CD4-positive, alpha-beta T cell treated with Interleukin-6 for 4 hours (primary cell): ENCODE data around the gene CD48.

Source experiments
- DNase-seq: peaks from one replicate; pipeline ENCODE4 v3.0.0-alpha.2; 2020; ENCODE audit warnings: mixed read lengths

The CD48 gene

GRCh38 chr1:160651433-160652064, 60.1 kb downstream of the CD48 start:
- no peak for DNase-seq

GRCh38 chr1:160647329-160647720, 64.3 kb downstream of the CD48 start:
- no peak for DNase-seq

- DNase-seq = peak; percentile 61
Measured at GRCh38 chr1:160646711-160647328, 64.8 kb downstream of the CD48 start, which contains the start of gene SLAMF1. Gene SLAMF1, minus strand, starts transcription at chr1:160647044. Its CDS starts 99 bp downstream, at chr1:160646945.

GRCh38 chr1:160646180-160646579, 65.4 kb downstream of the CD48 start:
- DNase-seq = no peak

- no peak for DNase-seq
Measured at GRCh38 chr1:160645386-160646130, 66.1 kb downstream of the CD48 start.

- DNase-seq = no peak
Measured at GRCh38 chr1:160644399-160644798, 67.2 kb downstream of the CD48 start.

GRCh38 chr1:160643138-160643537, 68.5 kb downstream of the CD48 start:
- DNase-seq = no peak

- no peak for DNase-seq
Measured at GRCh38 chr1:160642281-160642644, 69.4 kb downstream of the CD48 start.

- DNase-seq = peak; percentile 37
Measured at GRCh38 chr1:160641323-160642280, 70.0 kb downstream of the CD48 start.

GRCh38 chr1:160640359-160641123, 71.1 kb downstream of the CD48 start:
- no peak for DNase-seq

GRCh38 chr1:160639652-160640051, 72.0 kb downstream of the CD48 start:
- peak; percentile 31 for DNase-seq

GRCh38 chr1:160638926-160639325, 72.7 kb downstream of the CD48 start:
- DNase-seq = no peak

GRCh38 chr1:160638540-160638857, 73.1 kb downstream of the CD48 start:
- no peak for DNase-seq

- DNase-seq = peak; percentile 62
Measured at GRCh38 chr1:160637821-160638539, 73.6 kb downstream of the CD48 start.

- DNase-seq = no peak
Measured at GRCh38 chr1:160637065-160637464, 74.6 kb downstream of the CD48 start.

GRCh38 chr1:160636547-160636946, 75.1 kb downstream of the CD48 start:
- DNase-seq = no peak

- DNase-seq = no peak
Measured at GRCh38 chr1:160636076-160636475, 75.5 kb downstream of the CD48 start.

- no peak for DNase-seq
Measured at GRCh38 chr1:160634543-160635491, 76.8 kb downstream of the CD48 start.

- DNase-seq = no peak
Measured at GRCh38 chr1:160633330-160633903, 78.2 kb downstream of the CD48 start.
